ENCODE results near the gene CALN1.
"Not testable (repeated sequence)": the region's sequence is repeated elsewhere in the genome, so short reads cannot be mapped to it uniquely, and the experiment has no call there.

CALN1 gene

DNA sequence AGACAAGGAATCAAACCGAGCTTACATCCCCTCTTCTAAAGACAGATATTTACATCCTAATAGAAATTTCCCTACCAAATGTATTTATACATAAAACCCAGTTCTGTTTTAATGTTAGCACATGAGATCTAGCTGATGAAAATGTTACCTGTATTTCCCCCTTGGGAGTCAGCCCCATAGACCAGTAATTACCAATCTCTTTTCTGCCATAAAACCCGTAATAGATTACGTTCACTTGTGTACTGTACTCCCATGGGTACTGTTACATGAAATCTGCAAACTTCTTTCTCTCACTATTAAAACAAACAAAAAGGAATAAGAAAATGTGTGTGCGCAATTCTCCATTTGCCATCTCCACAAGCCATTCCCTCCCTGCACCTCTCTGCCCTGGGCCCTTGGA, 450.9 kb downstream of the CALN1 start:
- no peak for DNase-seq

DNA sequence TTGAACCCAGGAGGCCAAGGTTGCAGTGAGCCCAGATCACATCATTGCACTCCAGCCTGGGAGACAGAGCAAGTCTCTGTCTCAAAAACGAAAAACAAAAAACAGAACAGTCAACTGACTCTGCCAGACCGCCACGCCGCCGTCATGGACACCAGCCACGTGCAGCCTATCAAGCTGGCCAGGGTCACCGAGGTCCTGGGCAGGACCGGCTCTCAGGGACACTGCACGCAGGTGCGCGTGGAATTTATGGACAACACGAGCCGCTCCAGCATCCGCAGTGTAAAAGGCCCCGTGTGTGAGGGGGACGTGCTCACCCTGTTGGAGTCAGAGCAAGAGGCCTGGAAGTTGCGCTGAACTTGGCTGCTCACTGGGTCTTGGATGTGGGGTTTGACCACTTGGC, 470.0 kb downstream of the CALN1 start:
- DNase-seq: no peak

DNA sequence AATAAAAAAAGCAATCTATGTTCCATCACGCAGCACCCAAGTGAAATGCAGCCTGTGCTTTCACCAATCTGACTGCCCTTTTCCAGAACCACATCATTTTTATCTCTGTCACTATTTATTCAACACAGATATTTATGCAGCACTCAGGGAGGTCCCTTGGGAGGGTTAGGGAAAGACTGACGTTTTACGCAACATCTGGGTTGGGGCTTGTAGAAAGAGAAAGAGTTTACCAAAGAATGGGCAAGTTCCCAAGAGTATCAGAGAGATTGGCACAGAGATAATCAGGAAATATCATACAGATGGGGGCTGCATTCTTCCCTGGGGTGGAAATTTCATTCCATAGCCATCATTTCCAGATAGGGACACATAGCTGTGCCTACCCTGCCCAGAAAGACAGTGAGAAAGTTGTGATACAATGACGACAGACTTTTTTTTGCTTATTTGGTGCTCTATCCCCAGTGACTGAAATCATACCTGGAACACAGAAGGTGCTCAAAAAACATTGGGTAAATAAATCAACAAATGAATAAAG, 474.2 kb downstream of the CALN1 start:
- no peak for DNase-seq

DNA sequence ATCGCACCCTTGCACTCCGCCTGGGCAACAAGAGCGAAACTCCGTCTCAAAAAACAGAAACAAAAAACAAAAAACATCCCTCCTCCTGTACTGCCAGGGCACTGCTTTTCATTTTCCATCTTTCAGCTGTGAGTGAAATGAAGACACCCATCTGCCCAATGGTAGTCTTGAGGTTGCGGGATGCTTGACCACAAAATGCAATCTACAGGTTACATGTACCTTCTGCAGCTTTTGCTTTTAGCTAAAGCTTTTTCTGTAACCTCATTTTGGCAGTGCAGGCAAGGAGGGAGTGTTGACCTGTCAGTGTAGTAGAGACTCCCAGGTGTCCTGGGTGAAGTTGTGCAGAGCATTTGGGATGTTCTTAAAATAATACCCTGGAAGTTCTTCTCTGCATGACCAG, 476.5 kb downstream of the CALN1 start:
- no peak for DNase-seq

DNA sequence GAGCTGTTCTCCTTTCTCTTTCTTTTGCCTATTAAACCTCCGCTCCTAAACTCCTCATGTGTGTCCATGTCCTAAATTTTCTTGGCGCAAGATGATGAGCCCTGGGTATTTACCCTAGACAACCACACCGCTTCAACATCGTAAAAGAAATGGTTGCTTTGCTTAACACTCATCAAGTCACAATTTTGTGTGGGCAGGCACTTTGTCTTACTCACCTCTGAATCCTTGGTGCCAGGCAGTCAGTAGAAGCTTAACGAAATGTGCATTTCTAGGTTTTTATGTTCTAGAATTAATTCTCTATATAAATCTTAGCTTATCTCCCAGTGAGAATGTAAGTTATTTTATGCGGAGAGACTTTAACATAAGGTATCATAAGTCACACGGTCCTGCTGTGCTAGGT, 478.7 kb downstream of the CALN1 start:
- DNase-seq: no peak

DNA sequence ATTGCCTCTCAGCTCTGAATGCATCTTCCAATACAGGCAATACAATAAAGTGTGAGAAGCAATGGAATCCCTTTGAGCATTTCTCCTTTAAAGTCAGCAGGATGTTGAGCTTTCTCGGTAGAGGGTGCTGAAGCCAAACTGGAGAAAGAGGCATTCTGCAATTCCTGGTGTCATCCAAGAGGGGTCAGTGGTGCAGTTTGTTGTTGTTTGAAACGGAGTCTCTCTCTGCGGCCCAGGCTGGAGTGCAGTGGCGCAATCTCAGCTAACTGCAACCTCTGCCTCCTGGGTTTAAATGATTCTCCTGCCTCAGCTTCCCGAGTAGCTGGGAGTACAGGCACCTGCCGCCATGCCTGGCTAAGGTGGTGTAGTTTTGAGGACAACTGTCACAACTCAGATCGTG, 486.5 kb downstream of the CALN1 start:
- DNase-seq: no peak

DNA sequence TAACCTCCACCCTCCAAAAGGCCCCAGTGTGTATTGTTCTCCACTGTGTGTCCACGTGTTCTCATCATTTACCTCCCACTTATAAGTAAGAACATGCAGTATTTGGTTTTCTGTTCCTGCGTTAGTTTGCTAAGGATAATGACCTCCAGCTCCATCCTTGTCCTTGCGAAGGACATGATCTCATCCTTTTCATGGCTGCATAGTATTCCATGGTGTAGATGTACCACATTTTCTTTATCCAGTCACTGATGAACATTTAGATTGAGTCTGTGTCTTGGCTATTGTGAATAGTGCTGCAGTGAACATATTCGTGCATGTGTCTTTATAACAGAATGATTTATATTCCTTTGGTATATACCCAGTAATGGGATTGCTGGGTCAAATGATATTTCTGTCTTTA, 497.9 kb downstream of the CALN1 start:
- DNase-seq: not testable (repeated sequence)

DNA sequence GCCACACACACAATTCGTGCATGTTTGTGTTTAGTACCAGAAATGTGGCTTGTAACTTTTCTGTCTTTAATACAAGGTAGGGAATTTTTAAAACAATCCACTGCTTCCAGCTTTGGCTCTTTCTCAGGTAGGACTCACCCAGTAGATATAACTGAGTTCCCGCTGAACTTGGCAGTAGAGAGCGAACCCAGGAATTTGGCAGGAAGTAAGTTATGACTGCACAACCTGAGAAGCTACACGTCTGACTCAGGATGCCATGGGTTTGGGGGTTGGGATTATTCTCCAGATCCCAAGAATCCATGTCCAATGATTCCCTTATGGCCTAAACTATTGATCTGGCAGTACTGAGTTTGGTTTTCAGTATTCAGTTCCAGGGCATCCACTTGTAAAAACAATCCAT, 499.7 kb downstream of the CALN1 start:
- DNase-seq: no peak

DNA sequence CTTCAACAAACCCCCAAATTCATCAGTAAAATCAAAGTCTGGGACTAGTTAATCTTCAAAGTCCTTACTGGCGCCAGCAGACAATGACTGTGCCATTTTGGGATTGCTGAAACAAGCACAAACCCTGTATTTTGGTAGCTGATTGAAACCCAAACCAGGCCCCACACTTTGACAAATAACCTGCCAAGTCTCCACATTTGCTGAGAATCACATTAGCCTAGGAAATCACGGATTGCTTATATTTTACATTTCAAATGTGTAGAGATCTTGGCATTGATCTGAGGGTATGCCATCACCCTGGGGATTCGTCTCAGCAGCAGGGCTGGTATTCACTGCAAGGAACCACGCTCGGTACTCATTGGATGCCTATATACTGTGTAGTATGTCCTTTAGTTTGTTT, 501.1 kb downstream of the CALN1 start:
- DNase-seq: no peak

DNA sequence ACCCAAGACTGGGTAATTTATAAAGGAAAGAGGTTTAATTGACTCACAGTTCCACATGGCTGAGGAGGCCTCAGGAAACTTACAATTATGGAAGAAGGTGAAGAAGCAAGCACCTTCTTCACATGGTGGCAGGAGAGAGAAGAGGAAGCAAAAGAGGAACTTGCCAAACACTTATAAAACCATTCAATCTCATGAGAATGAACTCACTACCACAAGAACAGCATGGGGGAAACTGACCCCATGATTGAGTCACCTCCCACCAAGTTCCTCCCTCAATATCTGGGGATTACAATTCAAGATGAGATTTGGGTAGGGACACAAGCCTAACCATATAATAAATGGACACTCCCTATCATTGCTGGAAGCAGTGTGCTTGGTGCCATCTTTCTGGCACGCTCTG, 506.3 kb downstream of the CALN1 start:
- DNase-seq: no peak

DNA sequence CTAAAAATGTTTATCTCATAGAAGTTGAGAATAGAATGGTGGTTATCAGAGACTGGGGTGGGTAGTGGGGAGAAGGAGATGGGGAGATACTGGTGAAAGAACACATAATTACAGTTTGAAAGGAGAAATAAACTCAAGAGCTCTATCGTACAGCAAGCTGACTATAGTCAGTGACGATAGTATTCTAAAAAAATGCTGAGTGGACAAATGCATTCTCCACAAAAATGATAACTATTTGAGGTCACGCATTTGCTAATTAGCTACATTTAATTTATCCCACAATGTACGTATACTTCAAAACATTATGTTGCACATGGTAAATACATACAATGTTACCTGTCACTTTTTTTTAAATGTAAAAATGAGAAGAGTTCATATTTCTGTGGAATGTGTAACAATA, 507.7 kb downstream of the CALN1 start:
- DNase-seq: no peak

DNA sequence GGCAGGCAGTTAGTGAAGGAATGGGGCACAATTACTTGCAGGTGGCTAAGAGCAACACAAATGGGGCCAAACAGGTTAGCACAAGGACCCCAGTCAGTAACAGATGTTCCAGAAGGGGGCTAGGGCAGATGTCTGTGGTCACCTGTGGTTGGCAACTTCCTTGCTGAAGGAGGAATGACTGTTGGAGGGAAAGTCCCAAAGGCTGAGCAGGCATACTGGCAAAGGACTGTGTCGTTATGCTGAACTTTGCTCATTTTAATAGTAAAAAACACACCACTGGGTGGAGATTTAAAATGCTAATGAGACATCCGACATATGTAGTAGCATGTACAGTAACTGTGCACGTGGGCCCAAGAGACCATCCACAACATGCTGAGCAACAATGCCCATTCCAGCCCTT, 511.6 kb downstream of the CALN1 start:
- no peak for DNase-seq

DNA sequence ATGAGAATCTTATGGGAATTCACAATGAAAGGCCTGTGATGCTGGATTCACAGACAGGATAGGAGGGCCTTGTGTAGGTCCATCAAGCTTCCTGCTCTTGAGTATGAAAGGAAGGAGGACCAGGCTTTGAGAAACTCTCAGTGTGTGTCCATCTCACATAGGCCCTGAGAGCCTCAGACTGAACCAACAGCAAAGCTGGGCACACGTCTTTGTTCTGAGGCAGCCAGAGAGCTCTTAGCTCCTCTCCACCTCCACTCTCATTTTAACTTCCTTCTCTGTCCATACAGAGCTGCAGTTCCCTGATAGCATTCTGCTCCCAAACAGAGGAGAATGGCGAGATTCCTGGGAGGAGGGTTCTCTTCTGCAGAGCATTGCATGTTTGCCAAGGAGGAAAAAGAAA, 515.6 kb downstream of the CALN1 start:
- no peak for DNase-seq

DNA sequence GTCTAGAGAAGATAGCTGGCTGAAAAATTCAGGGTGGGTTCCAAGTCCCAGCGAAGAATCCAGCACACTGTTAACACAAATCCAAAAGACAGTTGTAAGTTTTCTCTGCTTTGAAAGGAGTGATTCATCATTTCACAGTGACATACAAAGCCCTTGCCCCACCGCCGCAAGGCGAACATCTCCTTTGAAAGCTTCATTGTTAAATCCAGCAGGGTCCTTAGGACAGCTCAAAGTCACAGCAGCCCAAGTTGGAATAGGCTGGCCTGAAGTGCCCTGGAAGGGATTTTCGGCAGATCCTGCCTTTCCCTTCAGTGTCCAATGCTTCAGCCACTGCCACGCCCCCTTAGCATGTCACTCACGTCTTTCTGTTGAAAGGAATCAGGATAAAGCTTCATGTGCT, 526.1 kb downstream of the CALN1 start:
- DNase-seq: no peak

DNA sequence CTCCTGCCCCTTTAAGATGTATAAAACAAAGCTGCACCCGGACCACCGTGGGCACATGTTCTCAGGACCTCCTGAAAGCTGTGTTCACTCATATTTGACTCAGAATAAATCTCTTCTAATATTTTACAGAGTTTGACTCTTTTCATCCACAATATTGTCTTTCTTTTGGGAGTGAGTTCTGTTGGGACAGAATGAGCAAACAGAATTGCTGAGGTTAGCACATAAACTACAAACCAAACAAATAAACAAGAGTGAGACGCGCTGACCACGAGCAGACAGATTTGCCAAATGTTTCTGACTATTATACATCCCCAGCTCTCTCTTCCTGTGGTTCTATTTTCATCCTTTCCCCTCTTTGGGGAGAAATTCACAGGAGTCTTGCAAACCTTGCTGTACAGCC, 526.7 kb downstream of the CALN1 start:
- no peak for DNase-seq

DNA sequence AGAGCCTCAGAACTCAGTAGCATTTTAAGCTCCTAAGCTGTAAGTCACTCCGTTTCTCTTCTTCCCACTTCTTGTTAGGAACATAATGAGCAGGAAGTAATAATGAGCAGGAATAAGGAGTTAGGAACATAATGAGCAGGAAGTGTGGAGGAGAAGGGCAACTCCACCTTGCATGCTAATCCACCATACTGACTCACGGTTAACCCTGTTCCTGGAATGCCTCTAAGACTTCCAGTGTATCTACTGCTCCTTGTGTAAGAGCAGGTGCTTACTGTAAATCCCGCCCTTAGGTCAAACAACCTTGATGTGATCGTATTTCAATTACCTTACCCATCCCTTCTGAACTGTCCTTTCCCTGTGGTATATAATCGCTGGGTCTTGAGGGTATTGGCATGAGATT, 528.7 kb downstream of the CALN1 start:
- no peak for DNase-seq

DNA sequence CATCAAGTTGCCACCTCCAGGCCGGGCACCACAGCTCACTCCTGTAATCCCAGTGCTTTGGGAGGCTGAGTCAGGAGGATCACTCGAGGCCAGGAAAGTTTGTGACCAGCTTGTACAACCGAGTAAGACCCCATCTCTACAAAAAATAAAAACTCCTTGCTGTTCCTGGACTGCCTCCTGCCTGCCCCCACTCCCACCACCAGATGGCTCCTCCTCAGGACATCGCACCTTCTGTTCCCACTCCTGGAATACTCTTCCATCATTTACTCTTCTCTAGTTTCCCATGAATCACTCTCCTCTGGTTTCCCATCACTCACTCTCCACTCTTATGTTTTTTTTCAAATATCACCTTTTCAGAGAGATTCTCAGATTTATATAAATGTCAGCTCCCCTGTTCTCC, 540.7 kb downstream of the CALN1 start:
- DNase-seq: no peak

DNA sequence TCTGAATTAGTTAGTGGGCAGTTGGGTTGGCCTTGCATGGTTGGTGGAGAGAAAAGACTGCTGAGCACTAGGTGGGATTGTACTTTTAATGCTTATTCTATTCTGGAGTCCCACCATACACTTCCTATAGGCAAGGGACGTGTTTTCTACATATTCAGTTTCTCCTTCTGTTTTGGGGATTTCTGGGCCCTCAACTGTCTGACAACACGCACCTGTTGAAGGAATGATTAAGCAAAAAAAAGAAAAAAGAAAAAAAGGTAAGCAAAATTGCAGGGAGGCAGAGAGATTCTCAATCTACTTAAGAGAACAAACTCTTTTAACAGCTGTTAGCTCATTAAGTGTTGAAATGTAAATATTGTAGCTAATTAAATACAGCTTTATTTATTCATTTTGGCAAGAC, 541.3 kb downstream of the CALN1 start:
- DNase-seq: no peak

DNA sequence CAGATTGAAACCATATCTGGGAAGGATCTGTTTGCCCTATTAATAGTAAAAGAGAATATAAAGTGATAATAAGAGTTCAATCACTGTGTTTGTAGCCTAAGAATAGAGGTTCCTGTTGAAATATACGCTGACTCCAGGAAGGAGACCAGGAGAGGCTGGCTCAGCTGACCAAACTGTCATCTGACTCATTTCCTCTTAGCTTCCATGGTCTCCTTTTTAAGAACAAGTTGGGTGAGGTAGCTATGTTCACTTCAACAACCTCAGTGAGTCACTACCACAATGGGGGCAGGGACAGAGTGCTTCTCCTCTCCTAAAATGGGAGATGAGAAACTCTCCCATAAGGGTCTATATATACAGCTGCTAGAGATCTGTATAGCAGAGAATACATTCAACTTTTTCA, 543.3 kb downstream of the CALN1 start:
- no peak for DNase-seq

DNA sequence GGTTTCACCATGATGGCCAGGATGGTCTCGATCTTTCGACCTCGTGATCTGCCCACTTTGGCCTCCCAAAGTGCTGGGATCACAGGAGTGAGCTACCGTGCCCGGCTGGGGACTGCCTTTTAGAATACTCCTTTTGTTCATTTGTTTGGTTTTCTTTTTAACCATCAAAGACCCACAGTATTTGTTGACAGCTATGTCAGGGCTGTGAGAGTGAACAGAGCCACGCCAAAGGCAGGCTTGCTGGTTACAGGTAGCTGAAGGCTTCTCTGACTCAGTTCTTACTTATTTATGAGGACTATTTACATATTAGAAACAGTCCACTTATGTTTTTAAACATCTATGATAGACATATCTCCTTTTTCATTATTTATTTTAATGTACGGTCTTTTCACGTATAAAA, 544.5 kb downstream of the CALN1 start:
- DNase-seq: no peak

DNA sequence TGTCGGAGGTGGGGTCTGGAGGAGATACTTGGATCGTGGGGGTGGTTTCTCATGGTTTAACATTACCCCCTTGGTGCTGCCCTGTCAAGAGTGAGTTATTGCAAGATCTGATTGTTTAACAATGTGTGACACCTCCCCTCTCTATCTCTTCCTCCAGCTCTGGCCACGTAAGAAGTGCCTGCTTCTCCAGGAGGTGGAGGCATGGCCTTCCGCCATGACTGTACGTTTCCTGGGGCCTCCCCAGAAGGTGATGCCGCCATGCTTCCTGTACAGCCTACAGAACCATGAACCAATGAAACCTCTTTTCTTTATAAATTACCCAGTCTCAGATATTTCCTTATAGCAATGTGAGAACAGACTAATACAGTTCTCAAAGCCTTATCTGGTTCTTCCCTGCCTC, 547.0 kb downstream of the CALN1 start:
- no peak for DNase-seq

DNA sequence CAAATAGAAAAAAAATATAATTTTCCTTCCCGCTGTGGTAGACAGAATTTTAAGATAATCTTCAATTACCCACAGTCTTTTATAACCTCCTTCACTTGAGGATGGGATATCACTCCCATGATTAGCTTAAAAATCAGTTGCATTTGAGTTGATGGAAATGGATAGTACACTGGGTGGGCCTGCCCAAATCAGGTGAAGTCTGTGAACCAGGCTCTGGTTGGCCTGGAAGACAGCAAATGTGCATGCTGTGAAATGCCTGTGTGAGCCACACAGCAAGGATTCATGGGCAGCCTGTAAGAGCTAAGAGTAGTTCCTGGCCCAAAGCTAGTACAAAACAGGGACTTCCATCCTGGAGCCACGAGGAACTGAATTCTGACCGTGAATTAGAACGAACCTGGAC, 548.0 kb downstream of the CALN1 start:
- DNase-seq: no peak

DNA sequence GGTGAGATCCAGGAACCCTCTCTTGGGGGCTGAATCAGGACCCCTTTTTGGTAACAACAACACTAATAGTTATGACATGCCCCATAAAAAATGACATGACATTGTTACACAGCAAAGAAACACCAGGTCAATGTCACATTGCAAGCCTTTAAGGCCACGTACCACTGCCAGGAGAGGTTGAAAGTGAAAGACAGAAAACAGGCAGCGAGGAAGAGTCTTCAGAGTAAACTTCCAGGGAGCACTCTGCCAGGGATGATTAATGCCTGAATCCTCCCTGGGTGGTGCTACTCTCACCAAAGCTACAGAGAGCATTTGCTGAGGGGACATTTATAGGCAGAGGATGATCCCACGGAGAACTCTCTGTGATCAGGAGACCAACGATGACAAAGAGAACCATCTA, 551.6 kb downstream of the CALN1 start:
- DNase-seq: no peak

DNA sequence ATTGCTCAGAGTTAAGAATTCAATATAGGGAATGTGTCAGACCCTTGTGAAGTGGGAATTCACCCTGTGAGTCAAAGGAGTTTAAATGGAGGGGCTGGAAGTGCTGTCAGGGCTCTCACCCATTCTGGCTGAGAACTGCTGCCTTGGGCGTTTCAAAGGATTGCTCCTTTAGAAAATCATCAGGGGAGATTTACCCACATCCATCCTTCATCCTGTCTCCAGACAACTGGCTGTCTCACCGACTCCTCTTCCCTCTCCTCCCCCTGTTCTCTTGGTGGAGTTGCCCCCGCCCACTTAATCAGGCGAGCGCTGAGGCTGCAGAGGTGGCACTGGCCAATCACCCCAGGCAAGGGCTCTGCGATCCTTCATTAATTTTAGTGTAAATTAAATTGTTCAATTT, 554.8 kb downstream of the CALN1 start:
- DNase-seq: no peak

DNA sequence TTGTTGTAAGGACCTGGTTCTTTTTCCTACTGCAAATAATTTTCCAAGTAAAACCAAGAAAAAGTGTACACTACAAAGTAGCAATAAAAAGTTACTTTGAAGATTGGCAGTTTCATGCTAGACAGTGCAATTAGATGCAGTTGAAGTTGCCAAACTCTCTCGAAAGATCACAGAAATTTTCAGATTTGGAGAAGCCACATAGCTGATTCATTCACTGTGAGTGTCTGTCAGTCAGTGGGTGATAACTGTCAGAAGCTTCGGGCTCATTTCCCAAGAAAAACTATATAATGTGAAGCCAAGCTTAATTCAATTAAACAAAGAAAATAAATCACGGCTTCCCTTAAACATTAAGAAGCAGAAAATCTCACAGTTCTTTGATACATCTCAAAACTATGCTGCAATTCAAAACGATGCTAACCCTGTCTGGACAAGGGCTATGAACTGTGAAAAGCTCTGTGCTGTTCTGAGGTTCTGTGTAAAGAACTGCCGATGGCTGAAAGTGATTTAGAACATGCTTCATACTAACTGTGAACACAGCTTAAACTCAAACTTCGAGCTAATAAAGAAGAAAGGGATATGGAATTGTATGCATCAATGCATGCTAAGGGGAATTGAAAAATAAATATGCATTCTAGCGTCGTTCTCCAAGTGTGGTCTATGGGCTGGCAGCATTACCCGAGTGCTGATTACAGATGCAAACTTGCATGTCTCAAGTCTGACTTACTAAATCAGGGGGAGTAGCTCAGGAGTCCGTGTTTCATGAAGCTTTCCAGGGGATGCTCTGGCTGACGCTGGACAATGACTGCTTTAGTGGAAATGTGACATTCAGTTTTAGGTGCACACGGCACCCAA, 557.4 kb downstream of the CALN1 start:
- DNase-seq: no peak

All from activated CD4-positive, alpha-beta T cell treated with anti-CD3 and anti-CD28 coated beads for 4 hours (primary cell).